GM12872 (cell line): ENCODE results near the gene PCK1.

Experiments
- CTCF ChIP-seq: IDR thresholded peaks from 3 replicates; pipeline ENCODE4 v1.5.1; 2011; ENCODE audit warnings: low read depth, mild to moderate bottlenecking, low read length, moderate library complexity; ENCODE audit not compliant: insufficient read depth

The PCK1 gene

GRCh38 chr20:57560554-57561355, at the start of gene PCK1:
PCK1 (plus strand) TSS chr20:57561110; CDS start chr20:57561412, 302 bp downstream.
- no peak for TF ChIP-seq CTCF

GRCh38 chr20:57512432-57512831, 48.5 kb upstream of the PCK1 start:
- no peak for TF ChIP-seq CTCF

GRCh38 chr20:57513199-57513598, 47.7 kb upstream of the PCK1 start:
- no peak for TF ChIP-seq CTCF

- peak; percentile 55 for TF ChIP-seq CTCF
Observed at GRCh38 chr20:57514273-57514751, 46.6 kb upstream of the PCK1 start.

- TF ChIP-seq CTCF = no peak
Observed at GRCh38 chr20:57517904-57518303, 43.0 kb upstream of the PCK1 start.

GRCh38 chr20:57522380-57523140, 38.4 kb upstream of the PCK1 start:
- TF ChIP-seq CTCF = no peak

GRCh38 chr20:57523782-57524181, 37.1 kb upstream of the PCK1 start:
- no peak for TF ChIP-seq CTCF
